HCT116 (cell line): ENCODE measurements around the gene STIMATE. TPM values are rescaled to one million over a fixed set of nuclear protein-coding genes. Genes with fewer than 3 reads are reported as not detected.

ENCODE experiments used
- ATAC-seq: fragments of 200-7000 bp; cut with Tn5 transposase; 2 replicates; pipeline ENCODE4 v1.9.1; 2020; ENCODE audit warnings: mild to moderate bottlenecking, moderate library complexity
- BruUV-seq: library from RNA; stranded (reverse); fragments of 400-500 nt; replicated peaks from 2 replicates; lab custom pipeline; 2021; lab: Mats Ljungman, UMichigan
- CTCF ChIA-PET: fragments of 300-600 bp; sonication (Branson Sonifier 250); formaldehyde crosslinking; loops from one replicate; lab custom pipeline; 2021; ENCODE audit warnings: antibody characterized with exemption; lab: Charles Lee
- POLR2A ChIA-PET: fragments of 300-600, 350-600 bp; sonication (Branson Sonifier 250); formaldehyde crosslinking; loops from one replicate; lab custom pipeline; 2021; ENCODE audit warnings: antibody characterized with exemption; lab: Charles Lee
- RAD21 ChIA-PET, 2 experiments: fragments of 300-600 bp; sonication (Branson Sonifier 250); formaldehyde crosslinking; loops; one replicate each; lab custom pipeline; 2023; ENCODE audit warnings: low total read pairs in 2 of 2; ENCODE audit not compliant: uncharacterized antibody in 2 of 2, unreplicated experiment in 2 of 2, low non-redundant PET in 1 of 2; lab: Charles Lee
- DNase-seq: peaks from one replicate; pipeline ENCODE4 v3.0.0-alpha.2; 2010; ENCODE audit warnings: low read depth, low spot score
- H2AFZ ChIP-seq: fragments of 200-600 bp; shearing (Covaris generic), sonication (generic); 2 replicates; pipeline ENCODE4 v1.6.1; 2017; ENCODE audit warnings: low read depth, mixed run types, mixed read lengths, antibody characterized with exemption, low read length; ENCODE audit not compliant: poor library complexity, severe bottlenecking
- H3K27ac ChIP-seq: 2 replicates; pipeline ENCODE4 v1.5.1; 2012; ENCODE audit warnings: low read depth, low read length
- H3K27me3 ChIP-seq: fragments of 200-600 bp; sonication (generic); 2 replicates; pipeline ENCODE4 v1.6.1; 2016; ENCODE audit warnings: mixed run types, low read length, mixed read lengths; ENCODE audit not compliant: insufficient read depth
- H3K36me3 ChIP-seq, 2 experiments: fragments of 200-500 bp in 1 of 2; fragments of 200-600 bp in 1 of 2; sonication (Bioruptor generic) in 1 of 2; sonication (generic) in 1 of 2; 2 replicates each; pipeline versions ENCODE4 v1.5.1 to v1.6.1; 2014 to 2016; ENCODE audit warnings: low read length in 2 of 2, inconsistent platforms in 1 of 2, mixed read lengths in 1 of 2, mixed run types in 1 of 2; ENCODE audit not compliant: insufficient read depth in 2 of 2, control insufficient read depth in 1 of 2
- H3K4me1 ChIP-seq, 2 experiments: fragments of 200-600 bp in 1 of 2; sonication (generic) in 1 of 2; 2 replicates each; pipeline versions ENCODE4 v1.5.1 to v1.6.1; 2012 to 2017; ENCODE audit warnings: low read length in 2 of 2, inconsistent platforms in 1 of 2, mild to moderate bottlenecking in 1 of 2, mixed read lengths in 1 of 2, mixed run types in 1 of 2, moderate library complexity in 1 of 2; ENCODE audit not compliant: insufficient read depth in 2 of 2, control insufficient read depth in 1 of 2
- H3K4me2 ChIP-seq: fragments of 200-600 bp; sonication (generic); 2 replicates; pipeline ENCODE4 v1.6.1; 2017; ENCODE audit warnings: mixed run types, low read length, mixed read lengths
- H3K4me3 ChIP-seq, 2 experiments: fragments of 200-600 bp in 1 of 2; sonication (generic) in 1 of 2; replicated peaks in 1 of 2; 2 replicates each; pipeline ENCODE4 v1.5.1; 2011 to 2016; ENCODE audit warnings: low read length in 2 of 2, control low read depth in 1 of 2, low read depth in 1 of 2, mild to moderate bottlenecking in 1 of 2, mixed read lengths in 1 of 2, mixed run types in 1 of 2
- H3K79me2 ChIP-seq: fragments of 200-600 bp; sonication (generic); 2 replicates; pipeline ENCODE4 v1.6.1; 2017; ENCODE audit warnings: mild to moderate bottlenecking, mixed run types, low read length, moderate library complexity, mixed read lengths; ENCODE audit not compliant: insufficient read depth
- H3K9ac ChIP-seq: fragments of 200-600 bp; sonication (generic); 2 replicates; pipeline ENCODE4 v1.6.1; 2016; ENCODE audit warnings: low read length, mixed read lengths
- H3K9me2 ChIP-seq: fragments of 200-600 bp; sonication (generic), shearing (Covaris generic); 2 replicates; pipeline ENCODE4 v1.6.1; 2017; ENCODE audit warnings: mixed run types, mild to moderate bottlenecking, moderate library complexity; ENCODE audit not compliant: insufficient read depth
- H3K9me3 ChIP-seq, 2 experiments: fragments of 200-500 bp in 1 of 2; fragments of 200-600 bp in 1 of 2; sonication (Bioruptor generic) in 1 of 2; sonication (generic) in 1 of 2; 2 replicates each; pipeline ENCODE4 v1.6.1; 2014 to 2017; ENCODE audit warnings: low read length in 2 of 2, mixed read lengths in 2 of 2, inconsistent platforms in 1 of 2, low read depth in 1 of 2, mild to moderate bottlenecking in 1 of 2, mixed run types in 1 of 2, moderate library complexity in 1 of 2; ENCODE audit not compliant: control insufficient read depth in 1 of 2, insufficient read depth in 1 of 2
- H4K20me1 ChIP-seq: fragments of 200-600 bp; sonication (generic), shearing (Covaris generic); 2 replicates; pipeline ENCODE4 v1.6.1; 2017; ENCODE audit warnings: mixed run types, mild to moderate bottlenecking, moderate library complexity; ENCODE audit not compliant: insufficient read depth
- intact Hi-C: fragments of 100-400 bp; cut with micrococcal nuclease; formaldehyde crosslinking; loops from 2 replicates; pipeline ENCODE4 v1.10.0; 2022
- total RNA-seq: library from RNA; stranded (reverse); gene quantifications from one replicate; pipeline ENCODE4 v1.2.1, GENCODE V29; 2021; ENCODE audit not compliant: unreplicated experiment
- TF ChIP-seq, protein P1 (sequence below): IDR thresholded peaks from 2 replicates; pipeline ENCODE4 v1.6.1; 2012; ENCODE audit warnings: low read depth
- TF ChIP-seq, protein P2 (sequence below), 3 experiments: fragments of 200-600 bp in 1 of 3; sonication (generic) in 1 of 3; IDR thresholded peaks in 2 of 3; conservative IDR thresholded peaks in 1 of 3; 2 replicates each; pipeline ENCODE4 v1.5.1; 2012 to 2017; ENCODE audit warnings: low read depth in 2 of 3, low read length in 2 of 3, antibody characterized with exemption in 1 of 3, borderline replicate concordance in 1 of 3, control low read depth in 1 of 3, mild to moderate bottlenecking in 1 of 3, mixed read lengths in 1 of 3, mixed run types in 1 of 3, moderate library complexity in 1 of 3; ENCODE audit not compliant: insufficient read depth in 1 of 3

The STIMATE gene
- total RNA-seq, 1 experiment from 2014 or later: 20.2 TPM

DNA sequence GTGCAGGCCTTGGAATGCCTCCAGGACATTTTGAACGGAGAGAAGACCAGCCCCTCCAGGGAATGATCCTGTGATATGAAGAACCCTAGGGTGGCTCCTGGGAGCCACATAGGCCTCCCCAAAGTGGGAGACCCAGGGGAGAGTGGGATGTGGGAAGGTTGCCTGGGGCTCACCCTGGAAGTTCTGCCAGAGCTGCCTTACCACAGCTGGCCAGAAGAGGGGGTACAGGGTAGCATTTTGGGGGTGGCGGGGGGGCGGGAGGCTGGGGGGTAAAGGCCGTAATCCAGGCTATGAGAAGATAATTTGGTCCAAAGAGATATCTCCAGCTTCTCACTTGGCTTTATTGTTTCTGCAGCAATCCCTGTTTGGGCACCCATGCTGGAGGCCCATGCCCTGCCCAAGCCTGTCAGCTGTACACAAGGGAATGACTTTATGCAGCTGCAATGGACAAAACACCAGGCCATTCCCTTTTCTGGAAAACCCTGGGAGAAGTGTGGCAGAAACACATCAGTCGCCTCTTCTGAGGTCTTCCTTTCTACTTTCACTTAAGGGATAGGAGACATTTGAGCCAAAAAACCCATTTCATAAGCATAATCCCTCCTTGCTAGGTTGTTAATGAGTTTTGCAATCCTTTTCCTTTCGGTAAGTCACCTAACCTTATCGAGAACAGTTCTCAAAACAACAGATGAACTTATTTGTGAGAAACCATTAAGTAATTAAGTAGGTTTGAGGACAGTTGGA, 51.5 kb downstream of the STIMATE start:
- H3K4me1 ChIP-seq: no peaks in the 10 kb centered on the region
- no peaks in the 10 kb centered on the region for H3K27me3 ChIP-seq
- no TSS peak for BruUV-seq
- H4K20me1 ChIP-seq: no peaks in the 10 kb centered on the region
- no peaks in the 10 kb centered on the region for H3K36me3 ChIP-seq
- POLR2A ChIA-PET: no interaction called here
- ATAC-seq (peak; percentile 78), DNase-seq (no peak)
- RAD21 ChIA-PET: no interaction called here
- no peak overlapping the region for H3K27ac ChIP-seq
- no peaks in the 10 kb centered on the region for H3K9me2 ChIP-seq
- no peak overlapping the region for H3K9ac ChIP-seq
- no peak overlapping the region for H3K4me2 ChIP-seq
- H2AFZ ChIP-seq: no peak overlapping the region
- CTCF ChIA-PET: no interaction called here
- no peaks in the 10 kb centered on the region for H3K79me2 ChIP-seq
- TF ChIP-seq, protein P1, sequence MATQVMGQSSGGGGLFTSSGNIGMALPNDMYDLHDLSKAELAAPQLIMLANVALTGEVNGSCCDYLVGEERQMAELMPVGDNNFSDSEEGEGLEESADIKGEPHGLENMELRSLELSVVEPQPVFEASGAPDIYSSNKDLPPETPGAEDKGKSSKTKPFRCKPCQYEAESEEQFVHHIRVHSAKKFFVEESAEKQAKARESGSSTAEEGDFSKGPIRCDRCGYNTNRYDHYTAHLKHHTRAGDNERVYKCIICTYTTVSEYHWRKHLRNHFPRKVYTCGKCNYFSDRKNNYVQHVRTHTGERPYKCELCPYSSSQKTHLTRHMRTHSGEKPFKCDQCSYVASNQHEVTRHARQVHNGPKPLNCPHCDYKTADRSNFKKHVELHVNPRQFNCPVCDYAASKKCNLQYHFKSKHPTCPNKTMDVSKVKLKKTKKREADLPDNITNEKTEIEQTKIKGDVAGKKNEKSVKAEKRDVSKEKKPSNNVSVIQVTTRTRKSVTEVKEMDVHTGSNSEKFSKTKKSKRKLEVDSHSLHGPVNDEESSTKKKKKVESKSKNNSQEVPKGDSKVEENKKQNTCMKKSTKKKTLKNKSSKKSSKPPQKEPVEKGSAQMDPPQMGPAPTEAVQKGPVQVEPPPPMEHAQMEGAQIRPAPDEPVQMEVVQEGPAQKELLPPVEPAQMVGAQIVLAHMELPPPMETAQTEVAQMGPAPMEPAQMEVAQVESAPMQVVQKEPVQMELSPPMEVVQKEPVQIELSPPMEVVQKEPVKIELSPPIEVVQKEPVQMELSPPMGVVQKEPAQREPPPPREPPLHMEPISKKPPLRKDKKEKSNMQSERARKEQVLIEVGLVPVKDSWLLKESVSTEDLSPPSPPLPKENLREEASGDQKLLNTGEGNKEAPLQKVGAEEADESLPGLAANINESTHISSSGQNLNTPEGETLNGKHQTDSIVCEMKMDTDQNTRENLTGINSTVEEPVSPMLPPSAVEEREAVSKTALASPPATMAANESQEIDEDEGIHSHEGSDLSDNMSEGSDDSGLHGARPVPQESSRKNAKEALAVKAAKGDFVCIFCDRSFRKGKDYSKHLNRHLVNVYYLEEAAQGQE: no peak
- TF ChIP-seq, protein P2, sequence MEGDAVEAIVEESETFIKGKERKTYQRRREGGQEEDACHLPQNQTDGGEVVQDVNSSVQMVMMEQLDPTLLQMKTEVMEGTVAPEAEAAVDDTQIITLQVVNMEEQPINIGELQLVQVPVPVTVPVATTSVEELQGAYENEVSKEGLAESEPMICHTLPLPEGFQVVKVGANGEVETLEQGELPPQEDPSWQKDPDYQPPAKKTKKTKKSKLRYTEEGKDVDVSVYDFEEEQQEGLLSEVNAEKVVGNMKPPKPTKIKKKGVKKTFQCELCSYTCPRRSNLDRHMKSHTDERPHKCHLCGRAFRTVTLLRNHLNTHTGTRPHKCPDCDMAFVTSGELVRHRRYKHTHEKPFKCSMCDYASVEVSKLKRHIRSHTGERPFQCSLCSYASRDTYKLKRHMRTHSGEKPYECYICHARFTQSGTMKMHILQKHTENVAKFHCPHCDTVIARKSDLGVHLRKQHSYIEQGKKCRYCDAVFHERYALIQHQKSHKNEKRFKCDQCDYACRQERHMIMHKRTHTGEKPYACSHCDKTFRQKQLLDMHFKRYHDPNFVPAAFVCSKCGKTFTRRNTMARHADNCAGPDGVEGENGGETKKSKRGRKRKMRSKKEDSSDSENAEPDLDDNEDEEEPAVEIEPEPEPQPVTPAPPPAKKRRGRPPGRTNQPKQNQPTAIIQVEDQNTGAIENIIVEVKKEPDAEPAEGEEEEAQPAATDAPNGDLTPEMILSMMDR (IDR thresholded peaks at IDR 0.05 in 2 of 3, conservative IDR thresholded peaks at IDR 0.05 in 1 of 3; ENCODE audit: borderline replicate concordance in 1 of 3, insufficient read depth in 1 of 3, low read depth in 2 of 3, low read length in 2 of 3): peak in 2 of 3 experiments; percentile 41 to 51; a peak in 4 of 6 replicates
- intact Hi-C loops: no loop called here
- H3K9me3 ChIP-seq: no peaks in the 10 kb centered on the region
- no peak overlapping the region for H3K4me3 ChIP-seq
